SK-MEL-5 (cell line): ENCODE data around the gene NOTCH2. TPM values are rescaled to one million over a fixed set of nuclear protein-coding genes. Genes with fewer than 3 reads are reported as not detected.
A peak's percentile ranks its signal among the peaks of the same experiment; 100 is the strongest.
"Not testable (repeated sequence)": the region's sequence is repeated elsewhere in the genome, so short reads cannot be mapped to it uniquely, and the experiment has no call there.

ENCODE experiments used
- DNase-seq: peaks from one replicate; pipeline ENCODE4 v3.0.0-alpha.2; 2016; ENCODE audit warnings: low read depth, low spot score
- in situ Hi-C: cut with HindIII; loops from 2 replicates; pipeline ENCODE4 v1.10.0; 2016; ENCODE audit warnings: low sequenced_read_pairs, high pct_unique_total_duplicates, low pct_unique_long_range_greater_than_20kb
- total RNA-seq: library from RNA; depleted of rRNA; stranded (reverse); fragments of >200 nt; shearing (Covaris generic); gene quantifications from 2 replicates; pipeline ENCODE4 v1.2.3, GENCODE V29; 2014

Gene NOTCH2
- total RNA-seq, 1 experiment from 2014 or later: 41.9 TPM

DNA sequence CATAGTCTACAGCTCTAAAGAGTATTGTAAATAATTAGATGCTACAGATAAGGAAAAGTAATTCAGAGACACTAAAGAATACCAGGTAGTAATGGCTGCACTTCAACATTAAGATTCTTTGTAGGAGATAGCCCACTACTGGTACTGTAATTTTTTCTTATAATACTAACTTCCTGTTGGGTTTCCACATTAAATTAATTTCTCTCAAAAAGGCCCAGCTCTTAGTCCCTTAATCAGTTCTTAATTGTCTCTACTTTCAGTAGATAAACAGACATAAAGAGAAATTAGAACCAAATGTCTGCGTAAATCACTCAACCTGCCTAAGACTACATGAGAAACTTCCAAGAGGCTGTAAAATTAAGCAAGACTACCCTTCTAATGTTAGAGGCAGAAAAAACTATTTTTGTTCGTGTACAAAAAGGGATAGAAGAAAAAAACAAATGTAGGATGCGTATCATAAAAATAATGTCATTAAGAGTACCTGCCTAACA is 83.4 kb downstream of the NOTCH2 start:
- no peak for DNase-seq
- in situ Hi-C loops: no loop called here

DNA sequence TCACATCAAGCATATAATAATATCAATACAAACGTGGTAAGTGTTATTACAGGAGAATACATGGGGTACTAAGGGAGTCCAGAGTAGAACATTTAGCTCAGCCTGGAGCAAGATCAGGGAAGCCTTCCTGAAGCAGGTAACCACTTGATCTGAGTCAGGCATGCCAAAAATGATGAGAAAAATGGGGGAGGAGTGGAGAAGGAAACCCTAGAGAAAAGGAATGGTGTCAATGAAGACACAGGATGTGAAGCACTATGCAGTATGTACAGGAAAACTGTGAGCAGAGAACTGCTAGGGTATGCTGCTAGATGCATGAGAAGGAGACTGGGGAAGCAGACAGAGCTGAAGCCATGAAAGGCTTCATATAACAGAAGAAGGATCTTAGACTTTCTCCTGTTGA is 84.7 kb downstream of the NOTCH2 start:
- no peak for DNase-seq
- in situ Hi-C loops: no loop called here

DNA sequence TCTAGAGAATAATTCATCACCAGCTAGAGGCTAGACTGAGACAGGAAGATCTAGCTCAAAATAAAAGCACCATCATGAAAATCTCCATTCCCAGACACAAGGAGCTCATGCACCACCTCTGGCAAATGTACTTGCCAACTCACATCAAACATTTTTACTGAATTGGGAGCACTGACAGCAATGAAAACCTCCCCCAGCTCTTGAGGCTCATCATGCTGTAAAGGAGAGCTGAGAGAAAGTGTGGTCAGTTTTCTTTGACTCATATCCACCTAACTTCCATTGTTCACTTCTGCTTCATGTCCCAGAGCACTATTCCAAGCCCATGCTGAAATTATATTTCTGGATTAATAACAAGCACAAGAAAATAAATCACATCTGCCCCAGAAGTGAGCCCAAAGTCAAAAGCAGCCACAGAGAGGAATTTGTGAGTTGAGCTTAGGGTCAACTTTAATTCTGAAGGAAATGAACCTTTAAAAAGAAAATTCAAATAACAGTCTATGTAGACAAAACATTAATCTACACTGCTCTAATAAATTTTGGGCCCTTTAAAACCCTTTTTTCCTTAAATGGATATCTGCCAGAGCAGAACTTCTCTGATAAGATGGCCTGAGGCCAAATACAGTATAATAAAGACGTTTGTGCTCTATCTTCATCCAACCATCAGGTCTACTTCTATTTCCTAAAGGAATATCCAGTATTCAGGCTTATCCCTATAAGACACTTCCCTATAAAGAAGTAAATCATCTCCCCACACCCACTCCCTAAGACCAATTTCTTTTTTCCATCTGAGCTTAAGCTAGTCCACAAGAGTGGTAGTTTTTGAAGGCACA is 87.3 kb downstream of the NOTCH2 start:
- no peak for DNase-seq

DNA sequence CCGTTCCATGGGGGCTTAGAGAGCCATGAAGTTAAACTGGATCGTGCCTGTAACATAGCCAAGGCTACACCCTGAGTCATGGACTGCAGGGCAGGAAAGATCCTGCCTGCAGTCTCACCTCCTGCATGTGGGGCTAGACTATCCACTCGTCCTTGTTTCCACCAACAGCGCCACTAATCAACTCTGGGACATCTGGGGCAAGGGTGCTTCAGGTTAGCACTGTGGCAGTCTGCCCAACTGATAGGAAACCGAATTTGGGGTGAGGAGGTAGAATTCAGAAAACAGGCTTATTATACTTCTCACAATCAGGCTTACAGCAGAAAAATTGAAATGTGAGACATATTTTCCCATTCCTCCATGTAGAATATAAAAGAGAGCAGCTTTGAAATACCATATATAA is 88.0 kb downstream of the NOTCH2 start:
- in situ Hi-C loops: no loop called here
- DNase-seq: no peak

More for the DNA sequence above, 87.3 kb downstream of the NOTCH2 start:
- in situ Hi-C loops: no loop called here

DNA sequence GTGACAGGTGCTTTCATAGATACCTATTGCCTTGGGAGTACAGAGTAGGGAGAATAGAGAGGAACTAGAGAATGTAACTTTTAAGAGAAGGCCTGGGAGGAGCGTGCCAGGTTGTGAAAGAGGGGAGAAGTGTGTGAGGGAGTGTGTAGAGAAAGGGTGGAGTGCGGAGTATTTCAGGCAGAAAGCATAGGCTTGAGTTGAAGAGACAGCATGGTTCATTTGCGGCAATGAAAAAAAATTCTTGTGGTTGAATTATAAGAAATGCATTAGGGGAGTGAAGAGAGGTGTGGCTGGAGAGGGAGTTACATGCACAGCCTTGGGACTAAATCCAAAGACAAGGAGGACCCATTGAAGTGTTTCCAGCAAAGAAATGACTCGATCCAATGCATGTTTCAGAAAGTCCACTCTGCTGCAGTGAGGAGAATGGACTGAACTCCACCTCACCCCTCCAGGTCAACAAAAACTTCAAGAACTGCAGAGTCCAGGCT is 91.4 kb downstream of the NOTCH2 start:
- DNase-seq: no peak
- in situ Hi-C loops: no loop called here

DNA sequence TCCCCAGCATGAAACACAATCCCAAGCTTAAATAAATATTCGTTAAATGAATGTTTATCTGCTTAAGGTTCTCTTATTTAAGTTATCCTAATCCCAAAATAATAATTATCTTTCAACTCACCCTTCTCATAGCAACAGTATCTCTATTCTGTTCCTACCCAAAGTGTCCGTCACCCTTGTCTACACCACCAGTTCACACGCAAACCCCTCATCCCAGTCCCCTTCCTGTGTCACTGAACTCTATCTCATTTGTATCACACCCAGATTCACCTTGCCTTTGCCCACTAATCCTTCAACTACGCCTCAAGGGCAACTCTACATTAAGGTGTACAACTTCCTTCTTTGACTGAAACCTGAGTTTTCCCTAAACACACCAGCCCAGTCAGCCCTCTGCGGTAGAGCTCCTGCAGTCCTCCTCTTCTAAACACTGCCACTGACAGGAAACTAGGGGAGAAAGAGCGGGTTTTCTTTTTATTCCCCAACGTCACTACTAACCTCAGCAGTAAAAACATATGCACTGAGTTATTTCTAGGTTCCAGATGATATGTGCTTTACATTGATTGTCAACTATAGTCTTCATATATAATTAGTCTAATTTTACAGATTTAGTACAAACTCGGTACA is 92.2 kb downstream of the NOTCH2 start:
- in situ Hi-C loops, DNase-seq: not testable (repeated sequence)

DNA sequence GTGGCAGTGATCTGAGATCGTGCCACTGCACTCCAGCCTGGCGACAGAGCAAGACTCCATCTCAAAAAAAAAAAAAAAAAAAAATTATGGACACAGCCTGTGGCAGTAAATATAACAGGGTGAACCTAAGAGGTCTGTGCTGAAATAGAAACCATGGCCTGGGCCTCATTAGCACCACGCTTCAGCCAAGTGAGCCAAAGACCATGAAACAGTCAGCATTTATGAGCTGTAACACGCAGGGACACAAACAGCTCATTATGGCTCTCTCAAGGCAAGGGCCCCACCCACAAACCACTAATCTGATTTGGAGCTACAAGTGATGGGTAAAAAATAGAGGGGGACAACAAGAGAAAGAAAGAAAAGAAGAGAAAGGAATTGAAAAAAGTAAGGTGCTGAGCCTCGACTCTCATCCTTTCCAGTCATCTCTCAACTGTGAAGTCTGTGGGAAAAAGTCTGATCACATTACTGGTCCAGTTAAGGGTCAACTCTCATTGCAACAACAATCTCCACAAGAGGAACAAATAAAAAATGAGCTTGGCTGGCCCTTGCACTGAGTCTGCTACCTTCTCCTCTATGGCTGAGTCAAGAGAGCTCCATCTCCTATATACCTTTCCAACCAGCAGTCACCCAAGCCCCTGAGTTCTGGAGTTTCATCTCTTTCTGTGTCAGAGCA is 93.7 kb downstream of the NOTCH2 start:
- in situ Hi-C loops: not testable (repeated sequence)

DNA sequence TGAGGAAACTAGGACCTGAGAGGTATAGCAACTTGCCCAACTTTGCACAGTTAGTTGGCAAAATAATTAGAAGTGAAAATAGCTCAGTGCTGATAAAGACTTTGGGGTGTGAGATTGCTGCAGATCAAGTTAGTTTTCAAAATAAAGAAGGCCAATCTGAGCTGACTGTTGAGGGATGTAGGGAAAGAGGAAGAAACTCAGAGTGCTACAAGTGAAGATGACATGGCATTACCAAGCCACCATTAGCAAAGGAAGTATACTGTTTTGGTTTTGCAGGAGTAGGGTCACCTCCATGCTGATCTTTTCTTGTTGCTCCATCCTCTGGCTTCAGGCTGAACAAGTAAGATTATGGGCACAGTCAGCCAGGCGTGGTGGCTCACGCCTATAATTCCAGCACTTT is 94.5 kb downstream of the NOTCH2 start:
- DNase-seq: no peak
- in situ Hi-C loops: no loop called here

More for the DNA sequence above, 93.7 kb downstream of the NOTCH2 start:
- not testable (repeated sequence) for DNase-seq

DNA sequence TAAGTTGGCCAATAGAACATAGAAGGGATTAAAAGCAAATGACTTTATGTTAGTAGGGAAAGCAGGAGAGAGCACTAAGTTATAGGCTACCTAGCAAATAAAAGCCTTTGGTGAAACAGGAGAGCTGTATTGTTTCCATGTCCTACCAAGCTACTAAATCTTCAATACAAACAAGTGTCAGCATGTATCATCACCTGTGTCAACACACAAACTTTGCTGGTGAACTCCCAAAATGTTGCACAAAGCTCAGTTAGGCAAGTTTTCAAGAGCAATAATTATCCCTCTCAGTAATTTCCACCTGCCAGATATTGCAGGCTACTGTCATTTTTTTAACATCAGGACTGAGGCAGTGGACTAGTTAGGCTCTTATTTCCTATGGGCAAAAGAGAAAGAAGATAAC is 95.4 kb downstream of the NOTCH2 start:
- DNase-seq: no peak
- in situ Hi-C loops: no loop called here

DNA sequence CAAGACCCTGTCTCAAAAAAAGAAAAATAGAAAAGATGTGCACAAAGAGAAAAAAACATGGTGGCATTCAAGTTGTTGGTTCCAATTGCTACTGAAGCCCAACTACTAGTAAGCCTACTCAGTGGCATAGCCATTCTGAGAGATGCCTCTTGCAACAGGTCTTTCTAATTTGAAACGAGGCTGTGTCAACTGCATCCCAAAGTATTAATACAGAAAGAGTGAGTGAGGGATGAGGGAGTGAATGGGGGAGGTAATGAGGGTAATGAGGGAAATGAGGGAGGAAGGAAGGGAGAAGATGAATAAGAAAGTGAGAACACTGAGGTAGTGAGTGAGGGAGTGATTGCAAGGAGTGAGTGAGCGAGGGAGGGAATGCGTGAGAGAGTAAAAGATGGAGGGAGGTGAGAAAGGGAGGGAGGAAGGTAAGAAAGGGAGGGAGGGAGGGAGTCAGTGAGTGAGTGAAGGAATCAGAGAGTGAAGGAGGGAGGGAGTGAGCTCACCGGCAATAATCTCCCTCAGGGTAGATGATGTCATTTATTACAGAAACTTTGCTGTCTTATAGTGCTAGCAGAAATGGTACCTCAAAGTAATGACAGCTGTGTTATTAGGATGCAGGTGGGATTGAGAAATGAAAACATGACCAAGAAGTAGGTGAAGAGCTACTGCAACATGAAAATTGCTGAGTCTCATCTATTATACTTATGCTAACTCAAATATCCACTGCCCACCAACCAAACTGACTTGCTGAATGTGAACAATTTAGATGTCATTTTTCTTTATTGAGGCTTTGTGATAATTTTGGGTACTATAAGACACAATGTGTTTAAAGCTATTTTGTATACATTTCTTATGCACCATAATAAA is 97.5 kb downstream of the NOTCH2 start:
- DNase-seq: no peak
- in situ Hi-C loops: no loop called here

DNA sequence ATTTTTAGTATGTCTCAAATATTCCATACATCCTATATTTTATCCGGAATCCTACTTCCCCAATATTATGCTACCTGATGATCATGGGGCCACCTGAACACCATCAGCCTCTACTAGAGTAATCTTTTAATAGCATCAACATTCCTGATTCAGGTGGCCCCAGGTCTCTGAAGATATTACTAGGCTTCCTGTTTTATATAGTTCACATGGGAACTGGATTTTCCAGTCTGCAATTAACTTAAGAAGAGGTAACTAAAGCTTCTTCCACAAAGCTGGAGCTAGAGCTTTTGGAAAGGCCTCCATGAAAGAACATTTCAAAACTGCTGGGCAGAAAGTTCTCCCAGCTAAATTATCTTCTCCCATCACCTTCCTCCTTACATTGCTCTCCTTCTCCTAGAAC is 100.9 kb downstream of the NOTCH2 start:
- in situ Hi-C loops: no loop called here
- no peak for DNase-seq

DNA sequence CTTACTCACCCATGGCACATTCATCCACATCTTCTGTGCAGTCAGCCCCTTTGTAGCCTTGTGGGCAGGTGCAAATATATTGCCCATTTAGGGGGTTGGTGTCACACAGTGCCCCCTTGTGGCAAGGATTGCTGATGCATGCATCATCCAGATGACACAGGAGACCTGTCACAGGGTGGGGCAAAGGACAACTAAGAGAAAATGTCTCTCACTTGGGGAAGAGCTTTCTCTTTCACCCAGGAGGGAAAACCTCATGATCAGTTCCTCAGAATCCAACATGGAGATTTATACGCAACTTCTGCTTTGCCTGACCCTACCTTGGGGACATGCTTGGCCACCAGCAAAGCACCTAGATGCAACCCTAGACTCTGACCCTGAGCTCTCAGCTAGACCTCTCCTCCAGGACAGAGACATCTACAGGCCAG is 101.4 kb downstream of the NOTCH2 start:
- peak; percentile 79 for DNase-seq
- in situ Hi-C loops: no loop called here

DNA sequence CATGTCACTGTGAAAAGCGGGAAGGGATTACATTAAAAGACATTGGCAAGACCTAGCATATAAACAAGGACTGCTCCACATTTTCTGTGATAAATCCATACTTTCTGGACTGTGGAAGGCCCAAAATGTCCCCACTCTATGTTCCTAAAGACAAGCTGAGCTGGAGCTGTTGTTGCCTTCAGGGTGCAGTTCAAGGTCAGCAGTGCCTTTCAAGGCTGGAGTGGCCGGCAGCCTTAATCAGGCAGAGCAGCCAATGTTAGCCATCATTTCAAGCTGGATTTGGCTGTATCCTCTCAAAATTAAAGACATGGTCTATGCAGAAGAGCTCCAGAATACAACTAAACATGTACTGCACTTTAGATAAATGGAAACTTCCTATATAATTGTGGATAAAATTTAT is 102.8 kb downstream of the NOTCH2 start:
- in situ Hi-C loops: no loop called here
- DNase-seq: no peak

DNA sequence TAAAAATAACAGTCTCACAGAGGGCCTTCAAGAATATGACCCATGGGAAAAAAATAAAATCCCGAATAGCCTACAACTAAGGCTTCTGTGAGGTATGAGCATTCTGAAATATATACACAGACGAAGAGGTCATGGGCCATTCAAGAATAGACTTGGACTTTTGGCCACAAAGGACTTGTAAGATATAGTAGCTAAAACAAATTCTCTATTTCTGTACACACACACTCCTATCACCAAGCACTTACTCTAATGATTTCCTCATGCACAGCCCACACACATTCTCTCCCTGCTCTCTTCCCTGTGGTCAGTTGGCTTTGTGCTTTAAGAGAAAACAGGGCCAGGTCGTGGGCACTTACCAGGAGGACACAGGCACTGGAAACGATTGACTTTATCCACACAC is 103.4 kb downstream of the NOTCH2 start:
- in situ Hi-C loops: no loop called here
- DNase-seq: no peak

DNA sequence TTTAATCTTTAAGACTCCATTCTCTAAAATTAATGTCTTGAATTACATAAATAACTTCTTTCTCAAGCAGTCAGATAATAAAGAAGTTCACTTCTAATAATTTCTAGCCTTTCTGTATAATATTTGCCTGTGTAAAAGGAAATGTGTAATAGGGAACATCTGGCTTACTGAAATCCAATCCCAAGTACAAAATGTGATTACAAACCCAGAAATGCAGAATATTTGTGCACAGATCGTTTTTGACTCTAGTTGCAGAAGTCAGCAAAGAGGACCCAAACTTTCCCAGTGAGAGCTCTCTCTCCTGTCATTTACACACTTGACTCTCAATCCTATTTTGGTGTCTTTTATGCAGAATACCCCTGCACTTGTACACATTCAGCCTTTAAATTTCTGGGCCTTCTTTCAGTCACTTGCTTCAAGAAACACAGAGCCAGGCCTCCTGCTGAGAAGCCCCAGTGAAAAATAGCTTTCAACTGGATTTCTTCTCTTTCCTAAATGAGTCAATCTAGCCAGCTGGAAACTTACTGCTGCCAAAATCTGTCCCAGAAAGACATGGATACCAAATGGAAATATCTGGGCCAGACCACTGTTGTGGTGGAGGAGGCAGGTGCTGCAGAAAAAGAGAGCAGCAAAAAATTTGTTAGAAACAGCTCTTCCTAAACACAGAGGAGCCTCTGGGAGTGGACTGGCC is 104.6 kb downstream of the NOTCH2 start:
- no peak for DNase-seq
- in situ Hi-C loops: no loop called here

DNA sequence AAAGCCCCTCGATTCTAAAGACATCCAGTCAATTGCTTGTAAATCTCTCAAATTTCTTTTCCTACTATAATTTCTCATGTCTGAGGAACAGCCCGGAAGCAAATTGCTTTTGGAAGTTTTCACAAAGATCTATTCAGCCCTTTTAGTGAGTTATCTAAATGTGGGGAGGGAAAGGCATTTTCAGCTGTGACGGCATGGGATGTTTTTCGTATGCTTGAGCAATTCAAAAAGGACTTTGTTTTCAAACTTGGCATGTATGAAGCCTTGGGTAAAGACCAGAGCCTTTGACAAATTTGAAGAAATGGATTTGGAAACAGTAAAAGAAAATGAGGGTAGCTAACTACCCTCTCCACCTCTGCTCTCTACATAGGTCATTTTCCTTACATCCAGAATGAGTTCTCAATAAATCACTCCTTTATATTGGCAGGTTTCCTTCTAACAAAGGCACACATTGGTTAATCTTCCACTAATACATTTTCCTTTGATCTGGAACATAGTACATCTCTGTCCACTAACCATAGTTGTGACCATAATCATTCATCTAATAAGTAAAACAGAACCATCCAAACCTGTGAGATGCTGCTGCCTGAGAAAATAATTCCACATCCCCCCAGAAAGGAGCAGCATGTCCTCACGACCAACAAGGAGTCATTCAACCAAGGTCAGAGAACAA is 107.0 kb downstream of the NOTCH2 start:
- in situ Hi-C loops: no loop called here
- peak; percentile 50 for DNase-seq
